ENCODE measurements around the gene NCBP3. TPM values are rescaled to one million over a fixed set of nuclear protein-coding genes. Genes with fewer than 3 reads are reported as not detected.
A peak's percentile ranks its signal among the peaks of the same experiment; 100 is the strongest.

NCBP3 gene
- total and polyA plus RNA-seq, 11 donors = 10.4 to 26.4 (median 20.2) TPM

DNA sequence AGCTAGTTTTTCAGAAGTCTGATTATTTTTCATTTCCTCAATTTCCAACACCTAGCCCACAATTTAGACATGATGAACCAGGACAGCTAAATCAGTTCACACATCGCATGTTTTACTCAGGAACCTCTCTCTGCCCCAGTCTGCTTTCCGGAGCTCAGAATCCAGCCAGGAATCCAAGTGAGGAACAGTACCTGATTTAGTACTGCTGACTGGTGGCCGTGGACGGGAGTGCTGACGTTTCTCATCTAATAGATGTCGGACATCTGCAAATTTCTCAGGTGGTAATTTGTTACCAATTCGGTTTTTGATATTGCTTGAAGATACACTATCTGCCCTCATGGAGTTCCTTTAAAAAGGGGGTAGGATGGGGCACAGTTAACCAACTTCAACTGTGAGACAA is 30.1 kb downstream of the NCBP3 start:
- 88 to 90% (median 89%) methylated on average over 7 of the region's 7 CpGs for WGBS, 4 donors
- Histone ChIP-seq H3K36me3 (peaks cover 3 to 100% (median 99%) of the 10 kb centered on the region in 9 donors), H3K9me3 (no peaks in the 10 kb centered on the region), H3K4me3 (no peak overlapping the region), H3K27ac (no peak overlapping the region), H3K27me3 (no peaks in the 10 kb centered on the region), H3K4me1 (peaks cover 0 to 9% (median 0%) of the 10 kb centered on the region in 12 donors)
- DNase-seq = no peak
- intact Hi-C loops (cut with DNase I) = loop anchor here in 1 of 10 donors (10.0 kb wide), 1 partner anchor 81 kb away; no protein-coding TSS in a partner anchor
- no peak for ATAC-seq
- TF ChIP-seq POLR2A (IDR thresholded peaks at IDR 0.05) = no peak
- TF ChIP-seq, protein P1, sequence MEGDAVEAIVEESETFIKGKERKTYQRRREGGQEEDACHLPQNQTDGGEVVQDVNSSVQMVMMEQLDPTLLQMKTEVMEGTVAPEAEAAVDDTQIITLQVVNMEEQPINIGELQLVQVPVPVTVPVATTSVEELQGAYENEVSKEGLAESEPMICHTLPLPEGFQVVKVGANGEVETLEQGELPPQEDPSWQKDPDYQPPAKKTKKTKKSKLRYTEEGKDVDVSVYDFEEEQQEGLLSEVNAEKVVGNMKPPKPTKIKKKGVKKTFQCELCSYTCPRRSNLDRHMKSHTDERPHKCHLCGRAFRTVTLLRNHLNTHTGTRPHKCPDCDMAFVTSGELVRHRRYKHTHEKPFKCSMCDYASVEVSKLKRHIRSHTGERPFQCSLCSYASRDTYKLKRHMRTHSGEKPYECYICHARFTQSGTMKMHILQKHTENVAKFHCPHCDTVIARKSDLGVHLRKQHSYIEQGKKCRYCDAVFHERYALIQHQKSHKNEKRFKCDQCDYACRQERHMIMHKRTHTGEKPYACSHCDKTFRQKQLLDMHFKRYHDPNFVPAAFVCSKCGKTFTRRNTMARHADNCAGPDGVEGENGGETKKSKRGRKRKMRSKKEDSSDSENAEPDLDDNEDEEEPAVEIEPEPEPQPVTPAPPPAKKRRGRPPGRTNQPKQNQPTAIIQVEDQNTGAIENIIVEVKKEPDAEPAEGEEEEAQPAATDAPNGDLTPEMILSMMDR (IDR thresholded peaks at IDR 0.05) = no peak

DNA sequence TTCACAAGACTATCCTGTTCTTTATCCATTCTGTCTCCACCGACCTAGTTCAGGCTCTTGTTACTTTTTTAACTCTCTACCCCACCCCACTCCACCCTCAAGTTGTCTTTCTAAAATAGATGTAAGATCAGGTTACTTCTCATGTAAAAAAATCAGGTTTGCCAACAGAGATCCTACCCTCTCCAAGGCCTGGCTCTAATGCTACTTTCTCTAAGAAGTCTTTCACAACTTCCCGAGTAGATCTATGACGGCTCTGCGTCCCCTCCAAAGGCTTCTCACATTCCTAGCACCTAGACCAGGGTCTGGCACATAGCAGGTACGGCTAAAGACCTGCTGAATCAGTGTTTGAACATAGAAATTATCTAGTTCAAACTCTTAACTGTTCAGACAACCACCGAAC is 30.9 kb downstream of the NCBP3 start:
- Histone ChIP-seq H3K4me3 (no peak overlapping the region), H3K9me3 (no peaks in the 10 kb centered on the region), H3K27ac (no peak overlapping the region), H3K36me3 (peaks cover 3 to 100% (median 99%) of the 10 kb centered on the region in 9 donors), H3K27me3 (no peaks in the 10 kb centered on the region), H3K4me1 (peaks cover 0 to 9% (median 0%) of the 10 kb centered on the region in 12 donors)
- TF ChIP-seq, protein P1 (IDR thresholded peaks at IDR 0.05) = no peak
- TF ChIP-seq POLR2A (IDR thresholded peaks at IDR 0.05) = no peak
- 85 to 88% (median 86%) methylated on average over 6 of the region's 6 CpGs for WGBS, 4 donors
- DNase-seq = no peak
- intact Hi-C loops (cut with DNase I) = loop anchor here in 1 of 10 donors (10.0 kb wide), 1 partner anchor 80 kb away; no protein-coding TSS in a partner anchor
- no peak for ATAC-seq

DNA sequence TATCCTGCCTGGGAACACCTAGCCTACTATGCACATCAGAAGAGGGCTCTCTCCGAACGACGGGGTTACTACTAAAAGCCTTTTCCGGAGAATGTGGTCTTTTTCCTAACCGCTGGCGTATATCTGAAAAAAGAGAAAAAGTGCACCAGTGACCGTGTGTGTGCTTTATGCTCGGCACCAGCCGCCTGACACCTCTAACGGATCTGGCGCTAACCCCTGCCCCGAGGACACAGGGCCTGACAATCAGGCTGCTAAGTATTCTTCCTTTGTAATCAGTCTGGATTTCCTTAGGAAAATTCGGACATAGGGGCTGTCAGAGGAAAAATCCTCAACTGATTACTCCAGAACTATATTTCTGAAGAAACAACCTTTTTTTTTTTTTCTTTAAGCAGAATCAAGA is 31.7 kb downstream of the NCBP3 start:
- intact Hi-C loops (cut with DNase I) = loop anchor here in 1 of 10 donors (10.0 kb wide), 1 partner anchor 80 kb away; no protein-coding TSS in a partner anchor
- Histone ChIP-seq H3K4me3 (no peak overlapping the region), H3K9me3 (no peaks in the 10 kb centered on the region), H3K36me3 (peaks cover 3 to 100% (median 99%) of the 10 kb centered on the region in 9 donors), H3K27ac (no peak overlapping the region), H3K4me1 (peaks cover 0 to 9% (median 0%) of the 10 kb centered on the region in 12 donors), H3K27me3 (no peaks in the 10 kb centered on the region)
- ATAC-seq (no peak), DNase-seq (no peak)
- WGBS, 4 donors = 91 to 95% (median 92%) methylated on average over 13 of the region's 13 CpGs
- TF ChIP-seq POLR2A (IDR thresholded peaks at IDR 0.05) = no peak
- TF ChIP-seq, protein P1 (IDR thresholded peaks at IDR 0.05) = no peak

DNA sequence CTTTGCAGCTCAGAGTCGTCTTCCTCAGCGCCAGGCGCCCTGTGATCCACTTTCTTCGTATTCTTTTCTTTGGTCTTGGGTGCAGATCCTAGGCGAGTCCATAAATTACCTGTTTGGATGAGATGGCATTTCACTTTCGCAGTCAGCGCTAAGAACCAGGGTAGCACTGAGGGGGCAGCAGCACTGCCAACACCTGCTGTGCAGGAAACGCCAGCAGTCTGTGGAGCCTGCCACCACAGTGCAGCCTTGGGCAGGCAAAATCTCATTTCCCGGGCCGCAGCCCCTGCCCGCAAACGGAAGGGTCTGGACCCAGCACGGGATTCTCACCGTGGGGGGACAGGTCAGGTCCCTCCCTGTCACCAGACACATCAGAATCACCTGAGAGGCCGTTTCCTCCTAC is 32.9 kb downstream of the NCBP3 start:
- no peak for TF ChIP-seq POLR2A (IDR thresholded peaks at IDR 0.05)
- TF ChIP-seq, protein P1 (IDR thresholded peaks at IDR 0.05) = no peak
- 84 to 90% (median 89%) methylated on average over 15 of the region's 15 CpGs for WGBS, 4 donors
- no peaks in the 10 kb centered on the region for H3K4me1 ChIP-seq
- H3K27ac ChIP-seq = no peak overlapping the region
- no peak overlapping the region for H3K4me3 ChIP-seq
- H3K27me3 ChIP-seq = no peaks in the 10 kb centered on the region
- ATAC-seq (peak in 1 of 4 donors; percentile 18), DNase-seq (no peak)
- intact Hi-C loops (cut with DNase I) = loop anchor here in 1 of 10 donors (10.0 kb wide), 1 partner anchor 78 kb away; no protein-coding TSS in a partner anchor
- H3K9me3 ChIP-seq = no peaks in the 10 kb centered on the region
- H3K36me3 ChIP-seq = peaks cover 2 to 100% (median 100%) of the 10 kb centered on the region in 9 donors
